GM19463 (cell line): Measurements from ENCODE around the gene ISG20L2.

Experiments
- ATAC-seq: cut with Tn5 transposase; IDR thresholded peaks from one replicate; pipeline ENCODE4 v1.9.1; 2021; ENCODE audit warnings: mild to moderate bottlenecking, moderate library complexity; ENCODE audit not compliant: unreplicated experiment

ISG20L2 gene

DNA sequence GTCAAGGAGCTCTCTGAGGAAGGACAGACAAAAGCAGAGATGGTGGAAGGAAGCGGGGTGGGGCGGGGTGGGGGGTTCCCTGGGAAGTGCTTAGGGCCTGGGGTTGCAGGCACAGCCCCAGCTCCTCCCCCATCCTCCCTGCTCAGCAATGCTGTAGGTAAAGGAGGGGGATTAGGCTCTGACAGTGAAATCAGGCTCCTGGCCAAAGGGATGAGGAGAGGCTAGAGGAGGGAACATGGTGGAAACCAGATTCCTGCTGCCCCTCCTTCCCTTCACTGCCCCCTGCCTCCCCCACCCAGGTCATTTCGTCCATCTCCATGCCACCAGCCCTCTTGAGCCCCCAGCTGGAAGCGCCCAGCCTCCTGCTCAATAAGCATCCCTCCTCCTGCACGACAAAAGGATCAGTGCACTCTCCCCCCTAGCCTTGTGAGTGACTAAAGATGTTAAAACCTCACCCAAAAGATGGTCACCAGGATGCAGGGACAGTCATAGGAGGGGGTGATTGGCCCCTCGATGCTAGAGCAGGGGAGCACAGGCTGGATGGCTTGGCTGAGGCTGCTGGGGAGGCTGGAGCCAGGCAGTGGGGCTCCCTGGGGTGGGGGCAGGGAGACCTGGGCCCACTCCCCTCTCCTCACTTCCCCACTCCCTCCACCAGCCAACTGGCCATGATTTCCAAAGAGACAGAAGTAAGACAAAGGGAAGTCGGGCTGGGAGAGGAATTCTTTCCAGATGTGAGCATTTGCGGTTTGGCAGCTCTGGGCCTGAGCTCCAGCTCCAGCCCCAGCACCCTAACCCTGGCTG lies 20.9 kb downstream of the ISG20L2 start:
- ATAC-seq, result no peak

DNA sequence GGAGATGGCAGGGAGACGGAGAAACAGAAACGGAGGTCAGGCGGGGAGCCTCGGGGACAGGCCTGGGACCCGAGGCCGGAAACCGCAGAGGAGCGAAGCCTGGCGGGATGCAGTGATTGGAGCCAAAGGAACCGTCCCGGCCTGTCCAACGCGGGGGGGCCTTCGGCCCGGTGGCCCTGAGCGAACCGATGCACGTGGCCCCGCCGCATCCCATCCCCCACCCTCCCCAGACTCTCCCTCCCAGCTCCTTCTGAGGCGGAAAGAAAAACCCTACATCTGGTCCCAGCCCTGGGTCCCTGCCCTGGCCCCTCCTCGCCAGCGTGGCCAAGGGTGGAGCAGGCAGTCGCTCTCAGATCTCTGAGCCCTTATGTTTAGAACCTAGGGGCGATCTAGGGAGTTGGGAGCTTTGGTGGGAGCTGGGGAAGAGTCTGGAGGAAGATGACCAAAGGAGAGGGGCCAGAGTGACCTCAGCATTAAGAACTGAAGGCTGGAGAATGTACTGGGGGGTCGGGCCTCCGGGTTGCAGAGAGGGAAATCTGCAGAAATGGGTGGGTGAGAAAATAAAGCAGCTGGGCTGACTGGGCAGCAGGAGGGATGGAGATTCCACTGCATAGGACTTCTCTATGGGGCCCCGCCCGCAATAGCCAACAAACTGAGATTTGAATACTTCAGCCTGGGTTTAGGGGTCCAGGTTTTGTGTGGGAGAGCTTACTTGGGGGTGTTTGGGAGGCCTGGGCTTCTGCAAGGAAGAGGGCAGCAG lies 21.7 kb downstream of the ISG20L2 start:
- ATAC-seq, result no peak

DNA sequence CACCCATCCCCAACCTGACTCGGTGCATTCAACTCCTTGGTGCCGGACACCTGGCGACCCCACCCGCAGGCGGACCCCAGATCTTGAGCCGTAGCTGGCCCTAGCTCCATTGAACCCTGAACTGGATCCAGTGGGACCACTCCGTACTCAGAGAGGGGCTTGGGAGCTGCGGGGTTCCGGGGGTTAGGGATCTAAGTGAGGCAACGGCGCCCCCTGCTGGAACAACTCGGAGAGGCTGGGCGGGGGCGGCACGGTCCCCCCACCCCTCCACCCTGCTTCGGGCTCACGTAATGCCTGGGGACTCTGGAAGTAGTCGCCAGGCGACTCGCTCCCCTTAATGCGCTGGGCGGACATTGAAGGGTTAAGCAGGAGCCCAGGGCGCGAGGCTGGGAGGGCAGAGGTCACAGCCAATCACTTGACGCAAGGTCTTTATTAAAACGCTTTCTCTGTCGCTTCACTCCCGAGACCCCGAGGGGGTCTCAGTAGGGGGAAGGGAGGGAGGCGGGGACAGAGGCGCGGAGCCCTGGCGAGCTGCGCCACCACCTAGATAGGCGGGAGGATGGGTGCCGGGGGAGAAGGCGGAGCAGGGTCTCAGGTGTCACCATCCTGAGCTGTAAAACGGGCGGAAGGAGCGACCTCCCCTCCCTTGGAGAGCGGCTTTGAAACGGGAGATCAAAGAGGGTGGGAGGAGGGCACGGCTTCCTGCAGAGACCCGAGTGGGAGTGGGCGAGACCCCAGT lies 22.5 kb downstream of the ISG20L2 start:
- no peak for ATAC-seq

DNA sequence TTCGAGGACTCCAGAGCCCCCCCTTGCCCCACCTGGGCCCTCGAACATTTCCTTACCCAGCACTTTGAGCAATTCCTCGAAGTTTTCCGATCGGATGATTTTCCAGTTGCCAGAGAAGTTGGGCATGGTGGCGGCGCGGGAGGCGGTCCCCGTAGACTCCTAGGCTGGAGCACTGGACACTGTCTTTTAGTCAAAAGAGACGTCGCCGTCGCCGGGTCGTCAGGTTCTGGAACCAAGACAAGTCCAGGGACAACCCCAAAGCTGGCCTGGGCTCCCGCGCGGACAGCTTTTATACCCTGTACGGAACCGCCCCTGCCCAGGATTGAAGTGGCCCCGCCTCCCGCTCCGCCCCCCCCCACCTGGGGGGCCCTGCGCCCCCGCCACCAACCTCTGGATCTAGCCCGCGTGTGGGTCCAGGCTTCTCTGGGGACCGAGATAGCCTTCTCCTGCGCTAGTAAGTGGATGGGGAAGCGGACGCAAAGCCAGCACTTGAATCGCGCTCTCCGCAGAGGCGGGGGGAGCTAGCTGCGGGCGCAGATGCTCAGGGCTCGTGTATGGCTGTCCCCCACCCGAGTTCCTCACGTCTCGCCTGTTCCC lies 23.1 kb downstream of the ISG20L2 start, which contains the start of gene CRABP2:
Gene CRABP2, minus strand, starts transcription at position 263 of the 597 bp plus-strand sequence. Its CDS starts 137 bp downstream, at position 126.
- no peak for ATAC-seq

DNA sequence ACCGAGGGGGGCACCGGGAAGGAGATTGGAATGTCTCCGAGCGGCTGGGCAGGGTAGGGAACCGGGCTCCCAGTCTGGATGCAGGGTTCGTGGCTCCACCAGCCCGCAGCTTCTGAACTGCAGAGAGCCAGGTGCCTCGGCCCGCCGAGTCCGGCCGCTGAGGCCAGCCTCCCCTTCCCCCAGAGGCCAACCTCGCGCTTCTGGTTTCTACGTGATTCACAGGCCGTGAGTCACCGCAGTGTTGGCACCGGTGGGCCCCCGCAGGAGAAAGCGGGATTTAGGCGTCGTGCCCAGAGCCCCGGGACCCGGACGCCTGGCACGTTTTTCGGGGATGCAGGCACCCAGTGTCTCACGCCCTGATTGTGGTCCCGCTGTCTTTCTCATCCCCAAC lies 23.6 kb downstream of the ISG20L2 start:
- no peak for ATAC-seq

DNA sequence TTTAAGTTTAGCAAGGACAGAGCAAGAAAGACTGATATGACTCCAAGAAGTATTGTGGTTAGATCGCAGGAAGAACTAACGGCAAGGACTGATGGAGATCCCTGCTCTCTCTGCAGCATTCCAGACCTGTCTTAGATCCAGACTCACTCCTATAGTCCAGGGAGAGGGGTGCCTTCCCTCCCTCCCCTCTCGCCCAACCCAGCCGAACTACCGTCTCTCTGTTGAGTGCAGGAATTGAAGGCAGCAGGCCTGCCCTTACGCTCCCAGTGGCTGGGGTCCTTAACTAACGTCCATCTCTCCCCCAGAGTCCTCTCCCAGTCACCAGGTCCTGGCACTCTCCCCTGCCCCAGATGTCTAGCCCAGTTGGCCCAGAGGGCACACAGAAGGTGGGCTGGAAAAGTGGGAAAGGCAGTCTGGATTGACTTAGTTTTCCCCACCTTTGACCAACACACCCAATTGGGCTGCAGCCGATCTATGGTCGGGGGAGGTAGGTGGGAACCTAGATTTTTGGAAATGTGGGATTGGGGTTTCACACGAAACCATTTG lies 24.3 kb downstream of the ISG20L2 start:
- no peak for ATAC-seq

DNA sequence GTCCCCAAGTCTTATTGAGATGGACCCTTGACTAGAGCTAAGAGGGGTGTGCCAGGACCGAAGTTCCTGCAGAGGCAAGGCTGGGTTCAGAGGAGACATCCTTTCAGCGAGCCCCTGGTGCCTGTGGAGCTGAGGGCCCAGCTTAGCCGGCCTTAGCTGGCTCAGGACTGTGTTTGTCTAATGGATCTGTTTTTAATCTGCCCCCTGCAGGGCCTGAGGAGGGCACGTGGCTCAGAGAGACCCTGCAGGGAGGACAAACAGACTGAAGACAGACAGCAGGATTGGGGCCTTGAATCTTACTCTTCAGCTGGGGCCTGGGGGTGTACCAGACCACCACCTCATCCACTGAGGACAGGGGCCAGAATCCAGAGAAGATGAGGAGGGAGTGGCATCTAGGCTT lies 24.8 kb downstream of the ISG20L2 start:
- no peak for ATAC-seq

DNA sequence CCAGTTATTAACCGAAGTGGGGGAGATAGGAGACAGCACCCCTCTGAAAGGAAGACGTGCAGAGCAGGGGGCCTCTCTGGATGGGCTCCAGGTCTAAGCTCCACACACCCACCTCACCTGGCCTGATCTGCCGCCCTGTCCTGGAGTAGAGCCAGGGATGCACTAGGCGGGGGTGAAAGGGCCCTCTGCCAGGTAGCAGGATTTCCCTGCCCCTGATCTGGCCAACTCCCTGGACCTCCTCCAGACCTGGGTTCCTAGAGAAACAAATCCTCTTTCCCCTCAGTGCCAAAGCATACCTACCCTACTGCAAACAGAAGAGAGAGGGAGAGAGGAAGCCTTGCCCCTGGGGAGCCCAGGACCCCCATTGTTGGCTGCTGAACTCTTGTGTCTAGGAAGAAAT lies 25.2 kb downstream of the ISG20L2 start:
- no peak for ATAC-seq

DNA sequence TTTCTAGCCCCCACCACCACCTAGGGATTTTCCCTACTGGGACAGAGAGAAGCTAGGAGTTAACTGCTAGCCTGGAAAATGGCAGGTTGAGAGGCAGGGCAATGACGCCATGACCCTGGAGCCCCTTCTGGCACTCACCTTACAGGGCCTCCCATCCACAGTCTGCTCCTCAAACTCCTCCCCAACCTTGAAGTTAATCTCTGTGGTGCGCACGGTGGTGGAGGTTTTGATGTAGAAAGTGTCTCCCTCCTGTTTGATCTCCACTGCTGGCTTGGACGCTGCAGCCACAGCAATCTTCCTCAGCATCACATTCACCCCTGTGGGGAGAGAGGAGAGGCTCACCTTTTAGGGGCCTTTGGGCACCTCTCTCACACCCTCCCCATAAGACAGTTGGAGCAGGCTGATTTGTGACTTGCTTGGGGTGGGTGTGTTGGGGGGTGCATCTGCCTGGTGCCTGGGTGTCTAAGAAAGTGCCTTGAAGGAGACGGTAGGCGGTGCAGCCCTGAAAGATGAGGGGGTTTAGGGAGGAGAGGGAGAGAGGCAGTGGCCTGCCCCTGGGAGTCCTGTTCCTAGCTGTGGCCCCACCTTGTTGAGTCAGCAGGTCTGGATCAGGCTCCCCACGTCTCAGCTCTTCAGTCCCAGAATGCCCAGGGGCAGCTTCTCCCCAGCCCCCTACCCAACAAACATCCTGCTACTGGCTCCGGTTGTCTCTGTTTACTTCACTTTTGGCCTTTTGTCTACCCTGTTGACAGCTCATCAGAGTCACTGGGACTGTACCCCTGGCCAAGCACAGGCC lies 27.6 kb downstream of the ISG20L2 start:
- ATAC-seq, result no peak

DNA sequence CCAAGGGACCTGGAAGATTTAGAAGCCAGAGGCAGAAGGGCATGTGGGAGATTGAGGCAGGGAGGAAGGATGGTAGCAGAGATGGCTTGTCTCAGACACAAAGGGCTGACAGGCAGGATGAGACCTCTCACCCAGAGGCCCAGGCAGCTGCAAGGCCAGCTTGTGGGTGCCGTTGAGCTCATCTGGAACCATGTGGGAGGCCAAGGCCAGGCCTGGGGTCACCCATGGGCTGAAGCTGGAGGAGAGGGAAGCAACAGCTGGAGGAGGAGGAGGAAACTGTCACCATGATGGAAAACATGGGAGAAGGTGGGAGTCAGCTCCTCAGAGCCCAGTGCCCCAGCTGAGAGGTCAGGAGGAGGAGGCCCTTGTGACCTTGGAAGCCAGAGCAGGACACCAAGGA lies 29.6 kb downstream of the ISG20L2 start:
- ATAC-seq, result no peak

DNA sequence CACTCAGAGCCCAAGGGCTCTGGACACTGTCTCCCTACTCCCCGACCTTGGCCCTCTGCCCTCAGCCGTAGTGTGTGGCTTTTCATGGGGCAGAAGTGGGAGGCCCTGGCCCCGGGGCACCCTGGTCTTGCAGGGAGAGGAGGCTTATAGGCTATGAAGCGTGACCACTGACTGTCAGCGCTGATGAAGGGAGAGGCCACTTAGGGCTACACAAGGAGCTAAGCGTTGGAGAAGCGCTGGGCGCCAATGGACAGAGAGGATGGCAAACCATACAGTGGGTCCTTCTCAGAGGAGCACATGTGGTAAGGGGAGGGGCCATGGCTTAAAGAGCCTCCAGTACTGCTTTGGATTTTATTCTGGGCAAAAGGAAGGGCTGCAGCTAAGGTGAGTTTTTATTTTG lies 31.1 kb downstream of the ISG20L2 start:
- no peak for ATAC-seq

DNA sequence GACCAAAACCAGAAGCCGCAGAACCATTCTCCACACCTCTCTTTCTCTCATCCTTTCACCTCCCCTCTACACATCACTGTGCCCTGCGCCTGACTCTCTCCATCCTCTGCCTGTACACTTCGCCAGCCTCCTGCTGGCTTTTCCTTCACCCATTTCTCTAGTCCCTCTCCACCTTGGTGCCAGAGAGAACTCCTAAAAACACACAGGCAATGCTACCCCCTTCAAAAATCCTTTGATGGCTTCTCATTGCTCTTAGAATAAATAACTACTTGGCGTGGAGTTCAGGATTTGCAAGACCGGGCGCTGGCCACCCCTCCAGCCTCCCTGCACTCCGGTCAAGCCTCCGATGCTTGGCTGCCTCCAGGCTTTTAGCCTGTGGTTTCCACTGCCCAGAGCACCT lies 31.8 kb downstream of the ISG20L2 start:
- no peak for ATAC-seq

DNA sequence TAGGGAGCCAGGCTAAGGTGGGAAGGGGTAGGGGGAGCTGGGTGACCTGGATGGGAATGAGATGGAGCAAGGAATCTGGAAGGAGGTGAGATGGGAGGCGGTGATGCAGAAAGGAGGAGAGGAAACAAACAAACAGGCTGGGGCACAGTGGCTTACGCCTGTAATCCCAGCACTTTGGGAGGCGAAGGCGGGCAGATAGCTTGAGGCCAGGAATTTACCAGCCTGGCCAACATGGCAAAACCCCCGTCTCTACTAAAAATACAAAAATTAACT lies 33.9 kb downstream of the ISG20L2 start:
- ATAC-seq, result no peak

DNA sequence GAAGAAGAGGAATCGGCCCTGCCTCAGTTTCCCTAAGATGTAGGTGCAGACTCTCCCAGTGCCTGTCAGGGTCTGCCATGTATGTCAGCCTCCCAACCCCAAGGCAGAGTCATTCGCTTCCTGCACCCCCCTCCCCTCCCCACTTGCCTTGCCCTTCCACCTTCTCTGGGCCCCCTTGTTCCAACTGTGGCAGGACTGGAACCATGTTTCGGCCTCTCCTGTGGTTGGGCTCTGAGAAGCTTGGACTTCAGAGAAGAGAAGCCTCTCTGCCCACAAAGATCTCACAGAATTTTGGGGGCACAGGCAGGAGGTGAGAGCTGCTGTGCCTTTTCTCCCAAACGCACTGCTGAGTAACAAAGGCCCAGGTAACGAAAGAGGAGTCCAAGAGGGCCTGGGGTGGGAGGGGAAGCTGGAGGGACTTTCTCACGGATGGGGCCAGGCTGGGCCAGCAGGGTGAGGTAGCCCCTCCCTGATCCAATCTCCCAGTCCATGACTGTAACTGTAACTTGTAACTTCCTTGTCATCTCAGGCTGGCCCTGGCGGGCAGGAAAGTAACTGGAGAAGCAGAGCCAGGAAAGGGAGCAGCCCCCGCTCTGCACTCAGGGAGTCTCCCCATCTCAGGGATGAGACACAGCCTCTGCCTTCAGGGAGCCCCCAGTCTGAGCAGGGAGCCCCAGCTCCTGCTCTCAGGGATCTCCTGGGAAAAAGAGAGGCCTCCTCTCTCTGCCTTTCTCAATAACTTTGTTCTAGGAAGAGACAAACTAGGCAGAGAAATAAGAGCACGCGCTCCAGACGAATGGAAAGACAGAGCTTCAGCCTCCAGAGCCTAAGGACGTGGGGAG lies 34.5 kb downstream of the ISG20L2 start:
- ATAC-seq, result no peak

DNA sequence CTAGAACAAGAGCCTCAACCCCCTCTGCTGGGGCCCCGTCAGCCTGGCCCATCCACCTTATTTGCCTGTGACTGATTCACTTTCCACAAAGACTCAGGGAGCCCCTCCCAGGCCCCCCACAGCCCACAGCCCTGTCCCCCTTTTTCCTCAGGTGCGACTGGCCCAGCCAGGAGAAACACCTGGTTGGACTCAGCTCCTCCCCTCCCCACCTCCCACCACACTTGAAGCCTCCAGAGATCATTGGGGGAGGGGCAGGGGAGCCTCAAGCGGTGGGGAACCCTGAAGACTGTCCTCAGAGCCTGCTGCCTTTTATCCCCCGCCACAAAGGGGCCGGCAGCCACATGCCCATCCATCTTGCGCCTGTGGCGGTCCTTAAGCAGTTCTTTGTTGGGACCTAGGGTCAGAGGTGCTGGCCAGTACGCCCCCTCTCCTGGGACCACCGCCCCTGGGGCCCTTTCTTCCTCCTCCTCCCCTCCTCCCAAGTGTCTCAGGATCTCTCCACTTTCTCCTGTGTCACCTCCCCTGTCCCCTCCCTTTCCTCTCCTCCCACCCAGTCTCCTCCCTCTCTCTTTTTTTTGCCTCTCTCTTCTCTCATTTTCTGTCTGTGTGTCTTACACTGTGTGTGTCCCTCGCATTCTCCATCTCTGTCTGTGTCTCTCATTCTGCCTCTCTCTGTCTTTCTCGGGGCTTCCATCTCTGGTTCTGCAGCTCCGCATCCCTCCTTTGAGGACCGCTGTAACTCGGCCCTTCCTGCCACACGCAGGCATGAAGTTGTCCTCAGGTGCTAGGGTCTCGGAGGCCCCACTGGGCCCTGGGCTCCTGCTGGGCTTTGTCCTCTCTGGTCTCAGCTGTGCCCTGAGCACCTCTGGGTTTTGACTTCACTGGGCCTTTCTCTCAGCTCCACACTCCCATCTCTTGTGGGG lies 35.4 kb downstream of the ISG20L2 start:
- no peak for ATAC-seq

DNA sequence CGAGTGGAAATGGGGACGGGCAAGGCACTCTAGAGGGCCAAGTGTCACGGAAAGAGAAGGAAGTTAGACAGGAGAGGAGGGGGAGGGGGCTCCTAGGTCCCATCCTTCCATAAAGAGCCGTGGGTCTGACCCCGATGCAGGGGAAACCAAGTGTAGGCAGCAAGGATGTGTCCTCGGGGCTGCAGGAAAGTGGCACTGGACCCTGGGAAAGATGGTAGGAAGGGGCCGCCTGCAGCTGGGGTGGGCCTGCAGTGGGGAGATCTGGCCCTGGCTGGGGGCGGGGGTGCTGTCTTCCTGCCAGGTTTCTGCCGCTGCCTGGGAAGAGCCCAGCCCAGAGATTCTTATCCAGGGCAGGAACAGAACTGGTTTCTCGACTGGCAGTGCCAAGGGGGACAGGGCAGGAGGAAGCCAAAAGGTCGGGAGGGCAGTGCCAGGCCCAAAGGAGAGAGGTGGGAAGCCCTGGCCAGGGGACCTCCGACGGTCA lies 36.1 kb downstream of the ISG20L2 start:
- ATAC-seq, result no peak

DNA sequence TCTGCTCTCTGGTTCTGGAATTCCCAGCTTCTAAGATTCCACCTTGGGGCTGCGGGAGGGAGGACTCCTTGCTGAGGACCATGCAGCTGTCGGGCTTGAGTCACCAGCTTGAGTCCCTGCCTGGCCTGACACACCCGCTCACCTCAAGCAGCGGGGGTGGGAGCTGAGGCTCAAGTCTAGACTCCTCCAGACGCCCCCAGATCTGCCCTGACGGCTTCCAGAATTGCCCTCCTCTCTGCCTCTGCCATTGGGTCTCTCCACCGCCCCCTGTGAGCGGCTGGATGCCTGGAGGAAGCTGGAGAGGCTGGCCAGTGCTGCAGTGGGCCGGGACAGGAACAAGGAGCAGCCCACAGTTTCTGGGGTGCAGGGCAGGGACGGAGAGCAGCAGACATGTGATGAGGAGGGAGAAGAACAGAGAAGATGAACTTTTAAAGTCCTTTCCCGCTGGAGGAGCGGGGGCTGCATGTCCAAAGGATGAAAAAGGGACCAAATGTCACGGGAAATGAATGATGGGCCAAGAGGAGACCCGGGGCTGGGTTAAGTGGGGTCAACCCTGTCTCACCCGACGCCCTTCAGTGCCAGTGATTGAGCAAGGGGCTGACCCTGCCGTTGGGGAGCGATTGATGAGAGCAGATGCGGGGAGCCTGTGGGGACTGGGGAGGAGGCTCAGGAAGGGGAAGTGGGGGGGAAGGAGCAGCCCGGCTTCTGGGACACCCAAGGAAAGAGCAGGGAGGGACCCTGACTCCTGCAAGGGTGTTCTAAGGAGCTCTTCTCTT lies 36.7 kb downstream of the ISG20L2 start:
- ATAC-seq, result no peak
